ENCODE measurements around the gene LGALS4.

- no peak for TF ChIP-seq TAF1 (IDR thresholded peaks at IDR 0.05; ENCODE audit: low read depth)
- TF ChIP-seq EP300 (IDR thresholded peaks at IDR 0.05; ENCODE audit: borderline replicate concordance): no peak
These were observed 30.5 kb upstream of the LGALS4 start for GRCh38 chr19:38843175-38843758.
